ENCODE results near the gene RNU5D-1.
"Not testable (repeated sequence)": the region's sequence is repeated elsewhere in the genome, so short reads cannot be mapped to it uniquely, and the experiment has no call there.

GRCh38 chr1:44699375-44699774, 31.6 kb downstream of the RNU5D-1 start:
- TF ChIP-seq POLR2A (IDR thresholded peaks at IDR 0.05; ENCODE audit: low read depth, low read length); TAF1 (IDR thresholded peaks at IDR 0.05; ENCODE audit: borderline replicate concordance, low read depth, low read length); POLR2AphosphoS5 (IDR thresholded peaks at IDR 0.05; ENCODE audit: low read depth, low read length): not testable (repeated sequence)
